Neutrophil (primary cell): ENCODE measurements around the gene POFUT2.

Experiments used
- H3K27ac ChIP-seq: fragments of 200-600 bp; sonication (generic); 2 replicates; pipeline ENCODE4 v1.5.1; 2016; ENCODE audit warnings: mild to moderate bottlenecking, moderate library complexity
- H3K27me3 ChIP-seq: fragments of 200-600 bp; sonication (generic); 2 replicates; pipeline ENCODE4 v1.6.0; 2016; ENCODE audit warnings: mild to moderate bottlenecking
- H3K36me3 ChIP-seq: fragments of 200-600 bp; sonication (generic); 2 replicates; pipeline ENCODE4 v1.5.1; 2017
- H3K4me1 ChIP-seq, 2 experiments: fragments of 200-600 bp in 1 of 2; sonication (generic) in 1 of 2; 1 replicate in 1 of 2; 2 replicates in 1 of 2; pipeline versions ENCODE4 v1.5.1 to v1.6.1; 2013 to 2016; ENCODE audit warnings: low read depth in 1 of 2, low read length in 1 of 2, mild to moderate bottlenecking in 1 of 2, moderate library complexity in 1 of 2; ENCODE audit not compliant: control insufficient read depth in 1 of 2, insufficient read depth in 1 of 2
- H3K4me3 ChIP-seq, 2 experiments: fragments of 200-600 bp in 1 of 2; sonication (generic) in 1 of 2; 1 replicate in 1 of 2; 2 replicates in 1 of 2; pipeline ENCODE4 v1.5.1; 2013 to 2016; ENCODE audit warnings: low read depth in 1 of 2, low read length in 1 of 2, mild to moderate bottlenecking in 1 of 2, moderate library complexity in 1 of 2
- H3K9me3 ChIP-seq: fragments of 200-600 bp; sonication (generic); 2 replicates; pipeline ENCODE4 v1.5.1; 2016
- CTCF ChIP-seq: fragments of 200-600 bp; sonication (generic); IDR thresholded peaks from 2 replicates; pipeline ENCODE4 v1.5.1; 2016; ENCODE audit warnings: antibody characterized with exemption

Gene POFUT2

GRCh38 chr21:45251635-45252447 is 35.9 kb downstream of the POFUT2 start:
- Histone ChIP-seq H3K27ac (no peak overlapping the region), H3K27me3 (peaks cover 47% of the 10 kb centered on the region), H3K9me3 (no peaks in the 10 kb centered on the region), H3K4me3 (no peak overlapping the region), H3K36me3 (no peaks in the 10 kb centered on the region), H3K4me1 (no peaks in the 10 kb centered on the region)
- no peak for TF ChIP-seq CTCF

GRCh38 chr21:45250914-45251634 is 36.6 kb downstream of the POFUT2 start:
- Histone ChIP-seq H3K4me1 (no peaks in the 10 kb centered on the region), H3K4me3 (no peak overlapping the region), H3K36me3 (no peaks in the 10 kb centered on the region), H3K9me3 (no peaks in the 10 kb centered on the region), H3K27ac (no peak overlapping the region), H3K27me3 (peaks cover 39% of the 10 kb centered on the region)
- no peak for TF ChIP-seq CTCF

GRCh38 chr21:45250272-45250671 is 37.4 kb downstream of the POFUT2 start:
- H3K4me3 ChIP-seq = no peak overlapping the region
- no peaks in the 10 kb centered on the region for H3K4me1 ChIP-seq
- H3K36me3 ChIP-seq = no peaks in the 10 kb centered on the region
- no peak overlapping the region for H3K27ac ChIP-seq
- H3K27me3 ChIP-seq = peaks cover 32% of the 10 kb centered on the region
- no peaks in the 10 kb centered on the region for H3K9me3 ChIP-seq
- TF ChIP-seq CTCF = no peak

GRCh38 chr21:45249626-45250025 is 38.1 kb downstream of the POFUT2 start:
- Histone ChIP-seq H3K4me3 (no peak overlapping the region), H3K9me3 (no peaks in the 10 kb centered on the region), H3K27me3 (peaks cover 26% of the 10 kb centered on the region), H3K4me1 (no peaks in the 10 kb centered on the region), H3K27ac (no peak overlapping the region), H3K36me3 (no peaks in the 10 kb centered on the region)
- TF ChIP-seq CTCF = no peak

GRCh38 chr21:45248893-45249381 is 38.8 kb downstream of the POFUT2 start:
- H3K4me3 ChIP-seq = no peak overlapping the region

More at GRCh38 chr21:45248893-45249381, 38.8 kb downstream of the POFUT2 start:
- TF ChIP-seq CTCF = no peak
- Histone ChIP-seq H3K36me3 (no peaks in the 10 kb centered on the region), H3K27me3 (peaks cover 21% of the 10 kb centered on the region), H3K9me3 (no peaks in the 10 kb centered on the region), H3K4me1 (no peaks in the 10 kb centered on the region), H3K27ac (no peak overlapping the region)
